Caco-2 (cell line): Measurements from ENCODE around the gene PPARGC1A. TPM values are rescaled to one million over a fixed set of nuclear protein-coding genes. Genes with fewer than 3 reads are reported as not detected.

Experiments
- BruUV-seq: library from RNA; stranded (reverse); fragments of 400-500 nt; replicated peaks from 2 replicates; lab custom pipeline; 2021; lab: Mats Ljungman, UMichigan
- CTCF ChIA-PET: fragments of 300-600 bp; sonication (Branson Sonifier 250); formaldehyde crosslinking; loops from one replicate; lab custom pipeline; 2022; ENCODE audit warnings: antibody characterized with exemption; lab: Charles Lee
- POLR2A ChIA-PET: fragments of 300-600 bp; sonication (Branson Sonifier 250); formaldehyde crosslinking; loops from one replicate; lab custom pipeline; 2022; ENCODE audit warnings: antibody characterized with exemption; lab: Charles Lee
- DNase-seq, 2 experiments: peaks; one replicate each; pipeline versions ENCODE4 v3.0.0 to v3.0.0-alpha.2; 2020 to 2022
- H3K27me3 ChIP-seq: replicated peaks from 2 replicates; pipeline ENCODE4 v1.6.0; 2011; ENCODE audit warnings: low read length; ENCODE audit not compliant: control insufficient read depth, insufficient read depth
- H3K36me3 ChIP-seq: 2 replicates; pipeline ENCODE4 v1.5.1; 2011; ENCODE audit warnings: low read length; ENCODE audit not compliant: control insufficient read depth, insufficient read depth
- H3K4me1 ChIP-seq: fragments of 250-450 bp; sonication (Bioruptor Pico); 2 replicates; pipeline ENCODE4 v1.5.1; 2020; ENCODE audit warnings: mild to moderate bottlenecking
- H3K4me3 ChIP-seq: 2 replicates; pipeline ENCODE4 v1.5.1; 2011; ENCODE audit warnings: low read depth, mild to moderate bottlenecking, control low read depth, low read length
- H3K9me3 ChIP-seq: fragments of 250-450 bp; sonication (Bioruptor Pico); 2 replicates; pipeline ENCODE4 v1.5.1; 2020; ENCODE audit warnings: mild to moderate bottlenecking, moderate library complexity
- H3K27ac Mint-ChIP-seq: one replicate; pipeline ENCODE4 v1.8.0; 2022; ENCODE audit warnings: mixed read lengths; ENCODE audit not compliant: unreplicated experiment
- H3K27me3 Mint-ChIP-seq: one replicate; pipeline ENCODE4 v1.8.0; 2022; ENCODE audit warnings: mixed read lengths; ENCODE audit not compliant: insufficient read depth, unreplicated experiment
- H3K36me3 Mint-ChIP-seq: one replicate; pipeline ENCODE4 v1.8.0; 2022; ENCODE audit warnings: mild to moderate bottlenecking, mixed read lengths; ENCODE audit not compliant: insufficient read depth, unreplicated experiment
- H3K4me1 Mint-ChIP-seq: one replicate; pipeline ENCODE4 v1.8.0; 2022; ENCODE audit warnings: low read depth, mixed read lengths; ENCODE audit not compliant: unreplicated experiment
- H3K4me3 Mint-ChIP-seq: one replicate; pipeline ENCODE4 v1.8.0; 2022; ENCODE audit warnings: mild to moderate bottlenecking, moderate library complexity, mixed read lengths; ENCODE audit not compliant: unreplicated experiment
- H3K9me3 Mint-ChIP-seq: one replicate; pipeline ENCODE4 v1.8.0; 2022; ENCODE audit warnings: mixed read lengths; ENCODE audit not compliant: unreplicated experiment
- CTCF ChIP-seq, 2 experiments: fragments of 200-600 bp in 1 of 2; IDR thresholded peaks; 1 replicate in 1 of 2; 2 replicates in 1 of 2; pipeline versions ENCODE4 v1.5.1 to v1.8.0; 2011 to 2022; ENCODE audit warnings: antibody characterized with exemption in 1 of 2, control low read depth in 1 of 2, inconsistent platforms in 1 of 2, low read depth in 1 of 2, low read length in 1 of 2, mild to moderate bottlenecking in 1 of 2, moderate library complexity in 1 of 2; ENCODE audit not compliant: insufficient read depth in 1 of 2, severe bottlenecking in 1 of 2, unreplicated experiment in 1 of 2
- intact Hi-C: fragments of 100-400 bp; cut with micrococcal nuclease; formaldehyde crosslinking; loops from one replicate; pipeline ENCODE4 v1.10.0; 2022; ENCODE audit not compliant: unreplicated experiment
- total RNA-seq: library from RNA; stranded (reverse); gene quantifications from 2 replicates; pipeline ENCODE4 v1.2.3, GENCODE V29; 2022

Gene PPARGC1A
- total RNA-seq, 1 experiment from 2014 or later, result not detected

- H3K4me1 Mint-ChIP-seq, result no peaks in the 10 kb centered on the region
- ChIA-PET POLR2A (no interaction called here), CTCF (no interaction called here)
- no peak overlapping the region for H3K27ac Mint-ChIP-seq
- H3K4me1 ChIP-seq, result no peaks in the 10 kb centered on the region
- H3K27me3 ChIP-seq, result no peaks in the 10 kb centered on the region
- no peak overlapping the region for H3K4me3 ChIP-seq
- no peak for DNase-seq
- H3K36me3 ChIP-seq, result no peaks in the 10 kb centered on the region
- intact Hi-C loops, result no loop called here
- no peak overlapping the region for H3K4me3 Mint-ChIP-seq
- H3K27me3 Mint-ChIP-seq, result no peaks in the 10 kb centered on the region
- H3K9me3 Mint-ChIP-seq, result no peaks in the 10 kb centered on the region
- H3K36me3 Mint-ChIP-seq, result no peaks in the 10 kb centered on the region
- no peak for TF ChIP-seq CTCF (IDR thresholded peaks at IDR 0.05; ENCODE audit: insufficient read depth in 1 of 2, low read depth in 1 of 2, low read length in 1 of 2, severe bottlenecking in 1 of 2, unreplicated experiment in 1 of 2)
- no peaks in the 10 kb centered on the region for H3K9me3 ChIP-seq
- BruUV-seq, result no TSS peak
These were observed 52.5 kb downstream of the PPARGC1A start for GRCh38 chr4:23837371-23837770.

GRCh38 chr4:23835774-23836478, 53.9 kb downstream of the PPARGC1A start:
- Mint-ChIP-seq H3K36me3 (no peaks in the 10 kb centered on the region), H3K4me3 (no peak overlapping the region), H3K9me3 (no peaks in the 10 kb centered on the region), H3K27ac (no peak overlapping the region), H3K27me3 (no peaks in the 10 kb centered on the region), H3K4me1 (no peaks in the 10 kb centered on the region)
- Histone ChIP-seq H3K9me3 (no peaks in the 10 kb centered on the region), H3K36me3 (no peaks in the 10 kb centered on the region), H3K4me1 (no peaks in the 10 kb centered on the region), H3K27me3 (no peaks in the 10 kb centered on the region), H3K4me3 (no peak overlapping the region)
- ChIA-PET POLR2A (no interaction called here), CTCF (no interaction called here)
- no TSS peak for BruUV-seq
- TF ChIP-seq CTCF (IDR thresholded peaks at IDR 0.05; ENCODE audit: insufficient read depth in 1 of 2, low read depth in 1 of 2, low read length in 1 of 2, severe bottlenecking in 1 of 2, unreplicated experiment in 1 of 2), result no peak
- intact Hi-C loops, result no loop called here
- DNase-seq, result no peak

GRCh38 chr4:23828779-23829178, 61.1 kb downstream of the PPARGC1A start:
- no peaks in the 10 kb centered on the region for H3K36me3 Mint-ChIP-seq
- POLR2A ChIA-PET, result no interaction called here
- intact Hi-C loops, result no loop called here
- CTCF ChIA-PET, result no interaction called here
- Histone ChIP-seq H3K4me1 (no peaks in the 10 kb centered on the region), H3K4me3 (no peak overlapping the region), H3K36me3 (no peaks in the 10 kb centered on the region), H3K27me3 (no peaks in the 10 kb centered on the region), H3K9me3 (no peaks in the 10 kb centered on the region)
- H3K27ac Mint-ChIP-seq, result no peak overlapping the region
- H3K27me3 Mint-ChIP-seq, result peaks cover 4% of the 10 kb centered on the region
- H3K9me3 Mint-ChIP-seq, result no peaks in the 10 kb centered on the region
- H3K4me3 Mint-ChIP-seq, result no peak overlapping the region
- no peak for TF ChIP-seq CTCF (IDR thresholded peaks at IDR 0.05; ENCODE audit: insufficient read depth in 1 of 2, low read depth in 1 of 2, low read length in 1 of 2, severe bottlenecking in 1 of 2, unreplicated experiment in 1 of 2)
- H3K4me1 Mint-ChIP-seq, result no peaks in the 10 kb centered on the region
- BruUV-seq, result no TSS peak
- no peak for DNase-seq
